HepG2 (cell line): ENCODE measurements around the gene POLA2. TPM values are rescaled to one million over a fixed set of nuclear protein-coding genes. Genes with fewer than 3 reads are reported as not detected.

ENCODE experiments used
- ATAC-seq: fragments of 200-7000 bp; cut with Tn5 transposase; 3 replicates; pipeline ENCODE4 v1.9.1; 2020; ENCODE audit warnings: mild to moderate bottlenecking, moderate library complexity
- BruUV-seq: library from RNA; stranded (reverse); fragments of 400-500 nt; replicated peaks from 2 replicates; lab custom pipeline; 2021; lab: Mats Ljungman, UMichigan
- CTCF ChIA-PET: fragments of 300-600 bp; formaldehyde crosslinking; extraction: SDS; loops from one replicate; lab custom pipeline; 2021; ENCODE audit warnings: low total read pairs, inconsistent platforms, low intra/inter-chr PET ratio; lab: Yijun Ruan, JAX
- POLR2A ChIA-PET: fragments of 350-600 bp; sonication (Branson Sonifier 250); formaldehyde crosslinking; loops from one replicate; lab custom pipeline; 2020; ENCODE audit warnings: antibody characterized with exemption, inconsistent platforms; lab: Yijun Ruan, JAX
- DNase-seq: peaks from one replicate; pipeline ENCODE4 v3.0.0-alpha.2; 2015; ENCODE audit warnings: low spot score
- FAIRE-seq: peaks from 3 replicates; lab custom pipeline; 2011; peaks lifted over from hg19 to GRCh38; lab: Jason Lieb, UNC
- H2AFZ ChIP-seq: one replicate; pipeline ENCODE4 v1.6.1; 2011; ENCODE audit warnings: low read length, inconsistent platforms
- H3K27ac ChIP-seq: fragments of 300-600 bp; 3 replicates; pipeline ENCODE4 v1.8.0; 2011; ENCODE audit warnings: mixed run types, mild to moderate bottlenecking, mixed read lengths, low read length, inconsistent platforms; ENCODE audit not compliant: insufficient read depth; ENCODE audit errors: extremely low read length
- H3K27me3 ChIP-seq, 2 experiments: fragments of 200-600 bp in 1 of 2; 2 replicates in 1 of 2; 3 replicates in 1 of 2; pipeline versions ENCODE4 v1.6.0 to v1.8.0; 2011; ENCODE audit warnings: low read length in 2 of 2, mild to moderate bottlenecking in 2 of 2, moderate library complexity in 2 of 2, inconsistent platforms in 1 of 2; ENCODE audit not compliant: insufficient read depth in 2 of 2, control insufficient read depth in 1 of 2
- H3K36me3 ChIP-seq, 2 experiments: fragments of 200-600 bp in 1 of 2; replicated peaks in 1 of 2; 2 replicates in 1 of 2; 3 replicates in 1 of 2; pipeline versions ENCODE4 v1.5.1 to v1.8.0; 2011; ENCODE audit warnings: low read length in 2 of 2, inconsistent platforms in 1 of 2; ENCODE audit not compliant: insufficient read depth in 2 of 2, control insufficient read depth in 1 of 2
- H3K4me1 ChIP-seq: 2 replicates; pipeline ENCODE4 v1.5.1; 2012; ENCODE audit warnings: low read length, inconsistent platforms; ENCODE audit not compliant: insufficient read depth
- H3K4me2 ChIP-seq: 2 replicates; pipeline ENCODE4 v1.6.0; 2011; ENCODE audit warnings: low read depth, low read length, inconsistent platforms
- H3K4me3 ChIP-seq, 3 experiments: fragments of 200-600 bp in 1 of 3; sonication (generic), shearing (Covaris generic) in 1 of 3; replicated peaks in 1 of 3; 2 replicates each; pipeline ENCODE4 v1.5.1; 2011 to 2016; ENCODE audit warnings: low read length in 3 of 3, inconsistent platforms in 2 of 3, low read depth in 2 of 3, mild to moderate bottlenecking in 2 of 3, control low read depth in 1 of 3, mixed read lengths in 1 of 3; ENCODE audit not compliant: insufficient read depth in 1 of 3
- H3K79me2 ChIP-seq: one replicate; pipeline ENCODE4 v1.6.1; 2011; ENCODE audit warnings: low read length, inconsistent platforms; ENCODE audit not compliant: insufficient read depth
- H3K9ac ChIP-seq: 2 replicates; pipeline ENCODE4 v1.6.0; 2011; ENCODE audit warnings: mild to moderate bottlenecking, low read depth, low read length, inconsistent platforms; ENCODE audit not compliant: insufficient read depth
- H3K9me3 ChIP-seq: 2 replicates; pipeline ENCODE4 v1.5.1; 2012; ENCODE audit warnings: mild to moderate bottlenecking, low read length
- H4K20me1 ChIP-seq: 2 replicates; pipeline ENCODE4 v1.6.0; 2011; ENCODE audit warnings: inconsistent platforms, mild to moderate bottlenecking, low read length, moderate library complexity; ENCODE audit not compliant: insufficient read depth
- ZNF367 ChIP-seq: sonication (generic); formaldehyde crosslinking; IDR thresholded peaks from 2 replicates; pipeline ENCODE4 v1.4.0; 2020; ENCODE audit warnings: missing genetic modification reagents, borderline replicate concordance
- ZNF383 ChIP-seq: sonication (generic); formaldehyde crosslinking; IDR thresholded peaks from 2 replicates; pipeline ENCODE4 v1.4.0; 2020; ENCODE audit warnings: missing genetic modification reagents, mild to moderate bottlenecking, borderline replicate concordance
- ZNF724P ChIP-seq: sonication (generic); formaldehyde crosslinking; IDR thresholded peaks from 2 replicates; pipeline ENCODE4 v1.8.0; 2022; ENCODE audit warnings: missing genetic modification reagents, borderline replicate concordance
- WGBS: methylation state at CpG from one replicate; pipeline ENCODE4 v1.1.6; 2017; ENCODE audit warnings: low lambda C conversion rate; 5-methylcytosine and 5-hydroxymethylcytosine counted together
- in situ Hi-C: cut with HindIII; loops from 2 replicates; pipeline ENCODE4 v1.10.0; 2017; ENCODE audit warnings: low pct_unique_long_range_greater_than_20kb; ENCODE audit not compliant: extremely low pct_ligation_motif_present
- intact Hi-C: fragments of 100-400 bp; cut with micrococcal nuclease; formaldehyde crosslinking; loops from one replicate; pipeline ENCODE4 v1.10.0; 2022; ENCODE audit not compliant: unreplicated experiment
- polyA plus RNA-seq, 8 experiments: library from polyadenylated mRNA; depleted of rRNA in 3 of 8; stranded (reverse) in 7 of 8; unstranded in 1 of 8; fragments of >200 nt; fragmentation: Illumina TruSeq in 4 of 8; extraction: Trizol in 4 of 8; gene quantifications; 2 replicates each; pipeline versions ENCODE4 v1.2.1 to v1.2.3, GENCODE V29; 2011 to 2016; ENCODE audit warnings: low read depth in 4 of 8, missing spikeins in 1 of 8, mixed read lengths in 1 of 8; ENCODE audit not compliant: insufficient read depth in 1 of 8
- total RNA-seq, 5 experiments: library from RNA; depleted of rRNA; stranded (reverse); fragments of >200 nt; fragmentation: Illumina TruSeq; extraction: Trizol; gene quantifications; 2 replicates each; pipeline ENCODE4 v1.2.3, GENCODE V29; 2016; ENCODE audit warnings: low read depth in 1 of 5

Gene POLA2
- total and polyA plus RNA-seq, 2 of the 13 experiments (the other 11 are each of a cell fraction or from before 2014, with no cell fraction given): 9.7 to 15.6 TPM

DNA sequence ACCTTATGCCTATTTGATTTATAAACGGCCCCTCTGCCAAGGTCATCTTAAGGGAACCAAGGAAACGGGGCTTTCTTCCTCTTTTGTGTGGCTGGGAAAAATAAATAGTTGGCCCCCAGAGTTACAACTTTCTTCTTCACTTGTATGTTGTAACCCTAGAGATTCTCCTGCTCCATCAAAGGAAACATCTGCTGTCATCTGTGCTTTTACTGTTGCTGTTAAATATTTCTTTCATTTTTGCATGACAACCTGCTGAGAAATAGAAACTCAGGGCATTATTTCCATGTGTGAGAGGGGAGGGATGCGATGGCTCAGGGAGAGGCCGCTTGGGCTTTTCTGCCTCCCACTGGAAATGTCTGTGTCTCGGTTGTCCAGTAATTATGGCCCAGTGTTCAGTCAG lies 31.1 kb downstream of the POLA2 start:
- in situ Hi-C loops: no loop called here
- BruUV-seq: no TSS peak

GRCh38 chr11:65293909-65294381 lies 32.2 kb downstream of the POLA2 start:
- intact Hi-C loops (no loop called here), in situ Hi-C loops (no loop called here)
- H3K27me3 ChIP-seq: no peaks in the 10 kb centered on the region
- TF ChIP-seq ZNF367: no peak
- ATAC-seq (no peak), FAIRE-seq (no peak), DNase-seq (no peak)
- H3K9me3 ChIP-seq: no peaks in the 10 kb centered on the region
- H3K79me2 ChIP-seq: no peaks in the 10 kb centered on the region
- H2AFZ ChIP-seq: no peak overlapping the region
- no peak overlapping the region for H3K4me2 ChIP-seq
- 96% methylated on average over 10 of the region's 10 CpGs for WGBS
- H4K20me1 ChIP-seq: no peaks in the 10 kb centered on the region
- no TSS peak for BruUV-seq
- H3K36me3 ChIP-seq: peaks cover 20 to 36% of the 10 kb centered on the region in 2 experiments
- no peak overlapping the region for H3K4me3 ChIP-seq
- ChIA-PET POLR2A (interaction anchor here (1.4 to 4.0 kb wide), 3 partner anchors 12 to 32 kb away, joined by 3 to 36 read pairs (median 23); partner anchors contain the start of genes CDC42EP2 and POLA2), CTCF (no interaction called here)
- H3K27ac ChIP-seq: no peak overlapping the region
- peaks cover 45% of the 10 kb centered on the region for H3K4me1 ChIP-seq
- no peak overlapping the region for H3K9ac ChIP-seq

More for the DNA sequence above, 31.1 kb downstream of the POLA2 start:
- intact Hi-C loops: loop anchor here (1.0 kb wide), 1 partner anchor 9 kb away; no protein-coding TSS in a partner anchor
- Histone ChIP-seq H3K4me2 (no peak overlapping the region), H4K20me1 (no peaks in the 10 kb centered on the region), H2AFZ (no peak overlapping the region), H3K4me1 (peaks cover 45% of the 10 kb centered on the region), H3K4me3 (no peak overlapping the region), H3K9ac (peak overlapping the region; percentile 40; the same call in 1 of the 2 replicates), H3K79me2 (no peaks in the 10 kb centered on the region), H3K36me3 (peaks cover 13 to 38% of the 10 kb centered on the region in 2 experiments), H3K27me3 (no peaks in the 10 kb centered on the region), H3K27ac (peak overlapping the region; percentile 54), H3K9me3 (no peaks in the 10 kb centered on the region)
- FAIRE-seq: no peak
- DNase-seq: no peak
- ChIA-PET POLR2A (interaction anchor here (1.8 to 4.0 kb wide), 3 partner anchors 9 to 22 kb away, joined by 8 to 36 read pairs (median 23); partner anchors contain the start of gene CDC42EP2), CTCF (no interaction called here)
- TF ChIP-seq ZNF724P (CRISPR knock-in tag) (no peak), ZNF383 (CRISPR knock-in tag) (0 out of 2 replicates have a peak, but pooled peaks have one; percentile 54)
- ATAC-seq: no peak
- 82% methylated on average over 5 of the region's 5 CpGs for WGBS
